DOHH2 (cell line): ENCODE results near the gene BNC2.

Experiments used
- H3F3A ChIP-seq: fragments of 200-600 bp; sonication (generic), shearing (Covaris generic); 2 replicates; pipeline ENCODE4 v1.6.0; 2016; ENCODE audit warnings: antibody characterized with exemption, mild to moderate bottlenecking; ENCODE audit not compliant: control insufficient read depth, insufficient read depth
- H3K27ac ChIP-seq: fragments of 200-600 bp; sonication (generic); 2 replicates; pipeline ENCODE4 v1.5.1; 2014; ENCODE audit warnings: low read depth, mild to moderate bottlenecking, low read length, moderate library complexity
- H3K27me3 ChIP-seq: fragments of 200-600 bp; sonication (generic); 2 replicates; pipeline ENCODE4 v1.6.1; 2014; ENCODE audit warnings: mild to moderate bottlenecking, low read length, mixed read lengths; ENCODE audit not compliant: control insufficient read depth
- H3K36me3 ChIP-seq: fragments of 200-600 bp; sonication (generic); 2 replicates; pipeline ENCODE4 v1.6.1; 2014; ENCODE audit warnings: mild to moderate bottlenecking, low read length, moderate library complexity, mixed read lengths; ENCODE audit not compliant: control insufficient read depth
- H3K4me1 ChIP-seq: fragments of 200-600 bp; sonication (generic); 2 replicates; pipeline ENCODE4 v1.6.1; 2014; ENCODE audit warnings: mild to moderate bottlenecking, low read length, mixed read lengths; ENCODE audit not compliant: control insufficient read depth
- H3K4me2 ChIP-seq: fragments of 200-600 bp; sonication (generic); 2 replicates; pipeline ENCODE4 v1.6.0; 2014; ENCODE audit warnings: mild to moderate bottlenecking, low read length, moderate library complexity
- H3K4me3 ChIP-seq: fragments of 200-600 bp; sonication (generic); 2 replicates; pipeline ENCODE4 v1.5.1; 2014; ENCODE audit warnings: mild to moderate bottlenecking, low read length, mixed read lengths
- H3K79me2 ChIP-seq: fragments of 200-600 bp; sonication (generic); 2 replicates; pipeline ENCODE4 v1.6.1; 2014; ENCODE audit warnings: mild to moderate bottlenecking, low read length, mixed read lengths; ENCODE audit not compliant: control insufficient read depth
- H3K9me2 ChIP-seq: fragments of 200-600 bp; sonication (generic); replicated peaks from 2 replicates; pipeline ENCODE4 v1.6.1; 2014; ENCODE audit warnings: mild to moderate bottlenecking, low read length, mixed read lengths; ENCODE audit not compliant: control insufficient read depth
- H3K9me3 ChIP-seq: fragments of 200-600 bp; sonication (generic); 2 replicates; pipeline ENCODE4 v1.6.1; 2014; ENCODE audit warnings: antibody characterized with exemption, low read length, mixed read lengths; ENCODE audit not compliant: control insufficient read depth, insufficient read depth
- H4K20me1 ChIP-seq: fragments of 200-600 bp; sonication (generic); 2 replicates; pipeline ENCODE4 v1.6.0; 2014; ENCODE audit warnings: low read depth, mild to moderate bottlenecking, antibody characterized with exemption, low read length, moderate library complexity; ENCODE audit not compliant: control insufficient read depth, insufficient read depth
- EZH2phosphoT487 ChIP-seq: fragments of 200-600 bp; sonication (generic); IDR thresholded peaks from 2 replicates; pipeline ENCODE4 v1.6.1; 2017; ENCODE audit warnings: borderline replicate concordance, mild to moderate bottlenecking, antibody characterized with exemption, low read length, moderate library complexity, mixed read lengths
- TF ChIP-seq, protein P1 (sequence below): fragments of 200-600 bp; sonication (generic); IDR thresholded peaks from one replicate; pipeline ENCODE4 v1.5.1; 2014; ENCODE audit warnings: antibody characterized with exemption, mild to moderate bottlenecking, low read depth, low read length; ENCODE audit not compliant: poor library complexity, severe bottlenecking

BNC2 gene

GRCh38 chr9:16652582-16652981 is 217.9 kb downstream of the BNC2 start:
- no peaks in the 10 kb centered on the region for H3K9me3 ChIP-seq
- H3K4me2 ChIP-seq: no peak overlapping the region
- H3F3A ChIP-seq: no peaks in the 10 kb centered on the region
- H4K20me1 ChIP-seq: no peaks in the 10 kb centered on the region
- H3K79me2 ChIP-seq: no peaks in the 10 kb centered on the region
- H3K4me1 ChIP-seq: no peaks in the 10 kb centered on the region
- H3K4me3 ChIP-seq: no peak overlapping the region
- TF ChIP-seq EZH2phosphoT487: no peak
- TF ChIP-seq, protein P1, sequence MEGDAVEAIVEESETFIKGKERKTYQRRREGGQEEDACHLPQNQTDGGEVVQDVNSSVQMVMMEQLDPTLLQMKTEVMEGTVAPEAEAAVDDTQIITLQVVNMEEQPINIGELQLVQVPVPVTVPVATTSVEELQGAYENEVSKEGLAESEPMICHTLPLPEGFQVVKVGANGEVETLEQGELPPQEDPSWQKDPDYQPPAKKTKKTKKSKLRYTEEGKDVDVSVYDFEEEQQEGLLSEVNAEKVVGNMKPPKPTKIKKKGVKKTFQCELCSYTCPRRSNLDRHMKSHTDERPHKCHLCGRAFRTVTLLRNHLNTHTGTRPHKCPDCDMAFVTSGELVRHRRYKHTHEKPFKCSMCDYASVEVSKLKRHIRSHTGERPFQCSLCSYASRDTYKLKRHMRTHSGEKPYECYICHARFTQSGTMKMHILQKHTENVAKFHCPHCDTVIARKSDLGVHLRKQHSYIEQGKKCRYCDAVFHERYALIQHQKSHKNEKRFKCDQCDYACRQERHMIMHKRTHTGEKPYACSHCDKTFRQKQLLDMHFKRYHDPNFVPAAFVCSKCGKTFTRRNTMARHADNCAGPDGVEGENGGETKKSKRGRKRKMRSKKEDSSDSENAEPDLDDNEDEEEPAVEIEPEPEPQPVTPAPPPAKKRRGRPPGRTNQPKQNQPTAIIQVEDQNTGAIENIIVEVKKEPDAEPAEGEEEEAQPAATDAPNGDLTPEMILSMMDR: no peak
- no peak overlapping the region for H3K27ac ChIP-seq
- H3K27me3 ChIP-seq: no peaks in the 10 kb centered on the region
- no peaks in the 10 kb centered on the region for H3K9me2 ChIP-seq
- no peaks in the 10 kb centered on the region for H3K36me3 ChIP-seq

DNA sequence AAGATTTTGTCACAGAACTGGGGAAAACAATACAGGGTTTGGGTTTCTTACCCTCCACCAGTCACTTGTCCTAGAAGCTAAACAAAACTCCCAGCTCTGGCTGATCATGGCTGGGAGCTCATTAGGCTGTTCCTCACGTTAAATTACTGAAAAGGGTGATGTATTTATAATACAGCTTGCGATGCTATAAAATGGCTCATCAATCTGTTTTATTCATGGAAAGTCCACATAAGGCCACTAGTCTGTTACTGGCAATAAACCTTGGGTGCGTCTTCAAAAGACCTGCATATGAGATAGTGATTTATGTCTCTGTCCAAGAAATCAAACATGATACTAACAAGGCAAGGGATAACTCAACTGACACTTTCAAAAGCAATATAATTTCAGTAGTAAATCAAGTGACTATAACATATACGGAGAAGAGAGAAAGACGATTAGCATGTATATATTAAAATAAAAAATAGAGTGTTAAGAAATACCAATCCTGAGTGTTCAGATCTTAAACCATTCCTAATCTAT is 219.0 kb downstream of the BNC2 start:
- Histone ChIP-seq H3K36me3 (no peaks in the 10 kb centered on the region), H3K27me3 (no peaks in the 10 kb centered on the region), H4K20me1 (no peaks in the 10 kb centered on the region), H3K9me3 (no peaks in the 10 kb centered on the region), H3F3A (no peaks in the 10 kb centered on the region), H3K4me3 (no peak overlapping the region), H3K79me2 (no peaks in the 10 kb centered on the region), H3K27ac (no peak overlapping the region), H3K4me1 (no peaks in the 10 kb centered on the region), H3K9me2 (no peaks in the 10 kb centered on the region), H3K4me2 (no peak overlapping the region)
- no peak for TF ChIP-seq EZH2phosphoT487
- TF ChIP-seq, protein P1: no peak

- Histone ChIP-seq H3K4me2 (no peak overlapping the region), H3K36me3 (no peaks in the 10 kb centered on the region), H3K79me2 (no peaks in the 10 kb centered on the region), H3K4me3 (no peak overlapping the region), H3K9me3 (no peaks in the 10 kb centered on the region), H4K20me1 (no peaks in the 10 kb centered on the region), H3K4me1 (no peaks in the 10 kb centered on the region), H3K9me2 (no peaks in the 10 kb centered on the region), H3K27me3 (no peaks in the 10 kb centered on the region), H3F3A (no peaks in the 10 kb centered on the region), H3K27ac (no peak overlapping the region)
- no peak for TF ChIP-seq EZH2phosphoT487
- TF ChIP-seq, protein P1: no peak
These were observed 224.5 kb downstream of the BNC2 start for GRCh38 chr9:16645970-16646369.
